GM12878 (cell line): ENCODE results near the gene SLC4A2. TPM values are rescaled to one million over a fixed set of nuclear protein-coding genes. Genes with fewer than 3 reads are reported as not detected.
A peak's percentile ranks its signal among the peaks of the same experiment; 100 is the strongest.

Experiments
- ATAC-seq: fragments of 200-7000 bp; cut with Tn5 transposase; 3 replicates; pipeline ENCODE4 v1.9.1; 2020; ENCODE audit warnings: mild to moderate bottlenecking, moderate library complexity
- BruUV-seq: library from RNA; stranded (reverse); fragments of 400-500 nt; replicated peaks from 2 replicates; lab custom pipeline; 2021; lab: Mats Ljungman, UMichigan
- CTCF ChIA-PET: fragments of 300-600 bp; sonication (Branson Sonifier 250); formaldehyde crosslinking; extraction: SDS; loops from one replicate; lab custom pipeline; 2021; ENCODE audit warnings: inconsistent platforms; lab: Yijun Ruan, JAX
- POLR2A ChIA-PET: fragments of 350-600 bp; formaldehyde crosslinking; extraction: SDS; loops from one replicate; lab custom pipeline; 2021; ENCODE audit warnings: inconsistent platforms; lab: Charles Lee
- RAD21 ChIA-PET: fragments of 300-600 bp; sonication (Branson Sonifier 250); formaldehyde crosslinking; loops from one replicate; lab custom pipeline; 2023; ENCODE audit warnings: antibody characterized with exemption; ENCODE audit not compliant: unreplicated experiment; lab: Charles Lee
- SMC1A ChIA-PET: fragments of 300-600 bp; sonication (Branson Sonifier 250); formaldehyde crosslinking; loops from one replicate; lab custom pipeline; 2023; ENCODE audit not compliant: unreplicated experiment, uncharacterized antibody; lab: Charles Lee
- DNase-seq: peaks from one replicate; pipeline ENCODE4 v3.0.0-alpha.2; 2011; ENCODE audit warnings: low read depth, low spot score
- FAIRE-seq: peaks from 3 replicates; lab custom pipeline; 2011; peaks lifted over from hg19 to GRCh38; lab: Jason Lieb, UNC
- H2AFZ ChIP-seq: 2 replicates; pipeline ENCODE4 v1.6.0; 2011; ENCODE audit warnings: low read depth, low read length, control low read depth; ENCODE audit not compliant: control insufficient read depth
- H3K27ac ChIP-seq: 2 replicates; pipeline ENCODE4 v1.5.1; 2011; ENCODE audit warnings: control low read depth; ENCODE audit not compliant: control insufficient read depth, insufficient read depth
- H3K27me3 ChIP-seq, 2 experiments: replicated peaks in 1 of 2; 2 replicates each; pipeline versions ENCODE4 v1.6.0 to v1.6.1; 2011; ENCODE audit warnings: low read length in 1 of 2; ENCODE audit not compliant: control insufficient read depth in 2 of 2, insufficient read depth in 2 of 2
- H3K36me3 ChIP-seq, 2 experiments: 2 replicates each; pipeline ENCODE4 v1.5.1; 2011; ENCODE audit warnings: low read length in 1 of 2; ENCODE audit not compliant: control insufficient read depth in 2 of 2, insufficient read depth in 2 of 2
- H3K4me1 ChIP-seq: 2 replicates; pipeline ENCODE4 v1.6.1; 2011; ENCODE audit warnings: mild to moderate bottlenecking, low read length, moderate library complexity, mixed read lengths; ENCODE audit not compliant: control insufficient read depth, insufficient read depth
- H3K4me2 ChIP-seq: 2 replicates; pipeline ENCODE4 v1.6.0; 2011; ENCODE audit warnings: control low read depth; ENCODE audit not compliant: control insufficient read depth, insufficient read depth
- H3K4me3 ChIP-seq: fragments of 200-600 bp; sonication (generic); 2 replicates; pipeline ENCODE4 v1.5.1; 2016
- H3K79me2 ChIP-seq: 2 replicates; pipeline ENCODE4 v1.6.0; 2011; ENCODE audit warnings: low read length; ENCODE audit not compliant: control insufficient read depth, insufficient read depth
- H3K9ac ChIP-seq: 2 replicates; pipeline ENCODE4 v1.8.0; 2011; ENCODE audit warnings: low read length, control low read depth, mixed read lengths; ENCODE audit not compliant: control insufficient read depth, insufficient read depth
- H3K9me3 ChIP-seq: replicated peaks from 3 replicates; pipeline ENCODE4 v1.5.1; 2011; ENCODE audit warnings: mild to moderate bottlenecking, low read length; ENCODE audit not compliant: control insufficient read depth, insufficient read depth
- H4K20me1 ChIP-seq: 2 replicates; pipeline ENCODE4 v1.6.0; 2011; ENCODE audit not compliant: control insufficient read depth, insufficient read depth
- E2F4 ChIP-seq: IDR thresholded peaks from 2 replicates; pipeline ENCODE4 v1.6.1; 2012; ENCODE audit warnings: low read depth, low read length, improper control_type of control experiment
- IKZF1 ChIP-seq: fragments of 450-650 bp; conservative IDR thresholded peaks from 2 replicates; pipeline ENCODE4 v1.6.1; 2017; ENCODE audit warnings: antibody characterized with exemption, mild to moderate bottlenecking
- LARP7 ChIP-seq: fragments of 450-650 bp; IDR thresholded peaks from 2 replicates; pipeline ENCODE4 v1.6.1; 2017; ENCODE audit warnings: mild to moderate bottlenecking
- NBN ChIP-seq: fragments of 450-650 bp; IDR thresholded peaks from 2 replicates; pipeline ENCODE4 v1.6.1; 2016
- RAD21 ChIP-seq: IDR thresholded peaks from 2 replicates; pipeline ENCODE4 v1.6.1; 2011; ENCODE audit warnings: mild to moderate bottlenecking, low read depth, low read length, moderate library complexity; ENCODE audit not compliant: insufficient read depth
- RB1 ChIP-seq: fragments of 450-650 bp; formaldehyde crosslinking; IDR thresholded peaks from 2 replicates; pipeline ENCODE4 v1.6.1; 2017; ENCODE audit warnings: mild to moderate bottlenecking, borderline replicate concordance
- RELA ChIP-seq: fragments of 450-650 bp; IDR thresholded peaks from 2 replicates; pipeline ENCODE4 v1.8.0; 2014; ENCODE audit warnings: borderline replicate concordance; ENCODE audit not compliant: partially characterized antibody
- RUNX3 ChIP-seq: IDR thresholded peaks from 2 replicates; pipeline ENCODE4 v1.6.1; 2012; ENCODE audit warnings: low read length, inconsistent platforms
- SMC3 ChIP-seq: IDR thresholded peaks from 2 replicates; pipeline ENCODE4 v1.6.1; 2011; ENCODE audit warnings: low read length, improper control_type of control experiment, borderline replicate concordance
- SP1 ChIP-seq: IDR thresholded peaks from one replicate; pipeline ENCODE4 v1.6.1; 2011; ENCODE audit warnings: low read depth, low read length
- ZSCAN29 ChIP-seq: fragments of 450-650 bp; IDR thresholded peaks from 2 replicates; pipeline ENCODE4 v1.6.1; 2017; ENCODE audit warnings: mild to moderate bottlenecking, moderate library complexity
- WGBS: methylation state at CpG from one replicate; pipeline ENCODE4 v1.1.6; 2016; ENCODE audit warnings: low lambda C conversion rate; ENCODE audit not compliant: insufficient replicate concordance, insufficient coverage; ENCODE audit errors: missing lambda C conversion rate; 5-methylcytosine and 5-hydroxymethylcytosine counted together
- in situ Hi-C: fragments of 300-500 bp; cut with MboI; formaldehyde crosslinking; loops from 9 replicates; pipeline ENCODE4 v1.14.3; 2018; ENCODE audit warnings: mixed read lengths
- intact Hi-C: fragments of 100-400 bp; cut with micrococcal nuclease; formaldehyde crosslinking; loops from one replicate; pipeline ENCODE4 v1.14.2; 2022; ENCODE audit not compliant: unreplicated experiment
- polyA plus RNA-seq, 11 experiments: library from polyadenylated mRNA; depleted of rRNA in 4 of 11; unstranded in 6 of 11; stranded (reverse) in 5 of 11; fragments of >200 nt; fragmentation: Nextera tagmentation in 4 of 11; fragmentation: Illumina TruSeq in 1 of 11; extraction: Ambion mirVana in 4 of 11; extraction: Trizol in 1 of 11; gene quantifications; 1 replicate in 1 of 11; 2 replicates in 10 of 11; pipeline versions ENCODE4 v1.2.1 to v1.2.3, GENCODE V29; 2011 to 2016; ENCODE audit warnings: inconsistent platforms in 2 of 11, missing spikeins in 2 of 11, low read depth in 1 of 11
- total RNA-seq, 4 experiments: library from RNA; depleted of rRNA in 3 of 4; stranded (reverse); fragments of >200 nt in 3 of 4; fragmentation: Illumina TruSeq in 1 of 4; extraction: Trizol in 1 of 4; gene quantifications; 2 replicates each; pipeline versions ENCODE4 v1.2.1 to v1.2.3, GENCODE V29; 2013 to 2021
- TF ChIP-seq, protein P1 (sequence below), 3 experiments: IDR thresholded peaks in 2 of 3; conservative IDR thresholded peaks in 1 of 3; 2 replicates each; pipeline ENCODE4 v1.5.1; 2011; ENCODE audit warnings: low read depth in 3 of 3, low read length in 3 of 3, mild to moderate bottlenecking in 3 of 3, control low read depth in 2 of 3, moderate library complexity in 2 of 3, inconsistent platforms in 1 of 3, mixed read lengths in 1 of 3; ENCODE audit not compliant: control insufficient read depth in 2 of 3, insufficient read depth in 1 of 3; ENCODE audit errors: extremely low read depth in 1 of 3
- TF ChIP-seq, protein P2 (sequence below): IDR thresholded peaks from 2 replicates; pipeline ENCODE4 v1.6.1; 2012; ENCODE audit warnings: mild to moderate bottlenecking, low read depth, low read length

SLC4A2 gene
- total and polyA plus RNA-seq, 10 of the 15 experiments (the other 5 are each of a cell fraction or from before 2014, with no cell fraction given), result 2.7 to 78.6 (median 30.1) TPM

DNA sequence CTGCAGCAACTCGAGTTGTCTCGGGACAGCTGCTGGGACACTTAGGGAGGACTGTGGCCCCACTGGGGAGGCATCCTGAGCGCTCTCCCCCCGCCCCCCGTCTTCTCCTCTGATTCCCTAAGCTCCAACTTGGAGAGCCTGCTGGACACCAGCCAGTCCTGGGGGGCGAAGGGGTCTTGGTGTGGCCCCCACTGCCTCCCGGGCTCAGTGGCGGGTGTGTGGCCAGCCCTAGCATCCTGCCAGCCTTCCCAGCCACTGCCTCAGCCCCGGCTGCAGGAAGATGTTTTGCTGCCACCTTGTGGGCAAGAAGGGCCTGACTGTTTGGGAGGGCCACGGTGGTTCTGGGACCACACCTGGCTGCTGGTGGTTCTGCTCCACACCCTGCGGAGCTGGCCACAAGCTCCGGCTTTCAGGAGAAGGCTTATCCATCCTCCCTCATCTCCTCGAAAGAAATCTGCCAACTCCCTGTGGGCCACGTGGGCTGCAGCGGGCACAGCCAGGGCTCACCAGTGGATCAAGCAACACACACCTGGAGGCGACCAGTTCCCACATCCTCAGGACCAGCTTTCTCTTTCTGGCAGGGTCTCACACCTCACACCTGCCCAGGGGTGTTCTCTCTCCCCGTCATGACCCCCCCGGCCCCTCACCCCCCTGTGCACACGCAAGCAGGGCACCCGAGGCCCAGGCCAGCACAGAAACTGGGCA, 51.7 kb downstream of the SLC4A2 start:
- POLR2A ChIA-PET, result interaction anchor here (0.6 kb wide), 1 partner anchor 1215 kb away, joined by 7 read pairs; no protein-coding TSS in a partner anchor
- Histone ChIP-seq H3K4me3 (no peak overlapping the region), H3K9ac (no peak overlapping the region), H3K27ac (no peak overlapping the region), H3K79me2 (no peaks in the 10 kb centered on the region; the same call in none of the 2 replicates), H3K9me3 (no peaks in the 10 kb centered on the region), H3K36me3 (peaks cover 0 to 3% of the 10 kb centered on the region in 2 experiments; a peak in 1 of 4 replicates), H3K4me2 (no peak overlapping the region), H3K4me1 (no peaks in the 10 kb centered on the region)
- FAIRE-seq, result peak; percentile 92
- in situ Hi-C loops, result no loop called here
- RAD21 ChIA-PET, result interaction anchor here (0.8 to 1.6 kb wide), 4 partner anchors 11 to 97 kb away, joined by 3 to 5 read pairs (median 4); no protein-coding TSS in a partner anchor
- SMC1A ChIA-PET, result interaction anchor here (1.0 to 3.3 kb wide), 7 partner anchors 16 to 127 kb away, joined by 3 to 15 read pairs (median 3); partner anchors contain the start of gene ABCB8
- CTCF ChIA-PET, result interaction anchor here (0.7 to 3.9 kb wide), 15 partner anchors 8 to 249 kb away, joined by 3 to 31 read pairs (median 6); partner anchors contain the start of gene ABCB8
- TF ChIP-seq, protein P1, sequence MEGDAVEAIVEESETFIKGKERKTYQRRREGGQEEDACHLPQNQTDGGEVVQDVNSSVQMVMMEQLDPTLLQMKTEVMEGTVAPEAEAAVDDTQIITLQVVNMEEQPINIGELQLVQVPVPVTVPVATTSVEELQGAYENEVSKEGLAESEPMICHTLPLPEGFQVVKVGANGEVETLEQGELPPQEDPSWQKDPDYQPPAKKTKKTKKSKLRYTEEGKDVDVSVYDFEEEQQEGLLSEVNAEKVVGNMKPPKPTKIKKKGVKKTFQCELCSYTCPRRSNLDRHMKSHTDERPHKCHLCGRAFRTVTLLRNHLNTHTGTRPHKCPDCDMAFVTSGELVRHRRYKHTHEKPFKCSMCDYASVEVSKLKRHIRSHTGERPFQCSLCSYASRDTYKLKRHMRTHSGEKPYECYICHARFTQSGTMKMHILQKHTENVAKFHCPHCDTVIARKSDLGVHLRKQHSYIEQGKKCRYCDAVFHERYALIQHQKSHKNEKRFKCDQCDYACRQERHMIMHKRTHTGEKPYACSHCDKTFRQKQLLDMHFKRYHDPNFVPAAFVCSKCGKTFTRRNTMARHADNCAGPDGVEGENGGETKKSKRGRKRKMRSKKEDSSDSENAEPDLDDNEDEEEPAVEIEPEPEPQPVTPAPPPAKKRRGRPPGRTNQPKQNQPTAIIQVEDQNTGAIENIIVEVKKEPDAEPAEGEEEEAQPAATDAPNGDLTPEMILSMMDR (IDR thresholded peaks at IDR 0.05 in 2 of 3, conservative IDR thresholded peaks at IDR 0.05 in 1 of 3; ENCODE audit: control insufficient read depth in 2 of 3, extremely low read depth in 1 of 3, insufficient read depth in 1 of 3, low read depth in 3 of 3, low read length in 3 of 3), result peak; percentile 86 to 93 (median 92)
- TF ChIP-seq RUNX3 (peak; percentile 24; the same call in 1 of the 2 replicates), NBN (no peak), RAD21 (peak; percentile 88), IKZF1 (0 out of 2 replicates have a peak, but pooled peaks have one; percentile 18), RB1 (peak; percentile 75; the same call in 1 of the 2 replicates), ZSCAN29 (0 out of 2 replicates have a peak, but pooled peaks have one; percentile 19), E2F4 (no peak), RELA (peak; percentile 14), SP1 (no peak), SMC3 (peak; percentile 73), LARP7 (peak; percentile 32; the same call in 1 of the 2 replicates)
- TF ChIP-seq, protein P2, sequence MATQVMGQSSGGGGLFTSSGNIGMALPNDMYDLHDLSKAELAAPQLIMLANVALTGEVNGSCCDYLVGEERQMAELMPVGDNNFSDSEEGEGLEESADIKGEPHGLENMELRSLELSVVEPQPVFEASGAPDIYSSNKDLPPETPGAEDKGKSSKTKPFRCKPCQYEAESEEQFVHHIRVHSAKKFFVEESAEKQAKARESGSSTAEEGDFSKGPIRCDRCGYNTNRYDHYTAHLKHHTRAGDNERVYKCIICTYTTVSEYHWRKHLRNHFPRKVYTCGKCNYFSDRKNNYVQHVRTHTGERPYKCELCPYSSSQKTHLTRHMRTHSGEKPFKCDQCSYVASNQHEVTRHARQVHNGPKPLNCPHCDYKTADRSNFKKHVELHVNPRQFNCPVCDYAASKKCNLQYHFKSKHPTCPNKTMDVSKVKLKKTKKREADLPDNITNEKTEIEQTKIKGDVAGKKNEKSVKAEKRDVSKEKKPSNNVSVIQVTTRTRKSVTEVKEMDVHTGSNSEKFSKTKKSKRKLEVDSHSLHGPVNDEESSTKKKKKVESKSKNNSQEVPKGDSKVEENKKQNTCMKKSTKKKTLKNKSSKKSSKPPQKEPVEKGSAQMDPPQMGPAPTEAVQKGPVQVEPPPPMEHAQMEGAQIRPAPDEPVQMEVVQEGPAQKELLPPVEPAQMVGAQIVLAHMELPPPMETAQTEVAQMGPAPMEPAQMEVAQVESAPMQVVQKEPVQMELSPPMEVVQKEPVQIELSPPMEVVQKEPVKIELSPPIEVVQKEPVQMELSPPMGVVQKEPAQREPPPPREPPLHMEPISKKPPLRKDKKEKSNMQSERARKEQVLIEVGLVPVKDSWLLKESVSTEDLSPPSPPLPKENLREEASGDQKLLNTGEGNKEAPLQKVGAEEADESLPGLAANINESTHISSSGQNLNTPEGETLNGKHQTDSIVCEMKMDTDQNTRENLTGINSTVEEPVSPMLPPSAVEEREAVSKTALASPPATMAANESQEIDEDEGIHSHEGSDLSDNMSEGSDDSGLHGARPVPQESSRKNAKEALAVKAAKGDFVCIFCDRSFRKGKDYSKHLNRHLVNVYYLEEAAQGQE, result no peak
- TF ChIP-seq, all 136 proteins: peak for 9
- H3K27me3 ChIP-seq, result no peaks in the 10 kb centered on the region
- intact Hi-C loops, result loop anchor here (2.0 to 5.0 kb wide), 5 partner anchors 22 to 212 kb away; partner anchors contain the start of genes ABCB8 and SLC4A2
- 31% methylated on average over 16 of the region's 20 CpGs for WGBS
- BruUV-seq, result no TSS peak
- no peak overlapping the region for H2AFZ ChIP-seq
- DNase-seq (no peak), ATAC-seq (peak; percentile 100)
- peaks cover 3% of the 10 kb centered on the region; the same call in 1 of the 2 replicates for H4K20me1 ChIP-seq
